GM06990 (cell line): ENCODE results near the gene B3GLCT.

Source experiments
- DNase-seq: peaks from one replicate; pipeline ENCODE4 v3.0.0-alpha.2; 2011; ENCODE audit not compliant: insufficient read length; ENCODE audit errors: extremely low read depth
- H3K27me3 ChIP-seq: replicated peaks from 2 replicates; pipeline ENCODE4 v1.6.0; 2011; ENCODE audit warnings: low read length; ENCODE audit not compliant: control insufficient read depth, insufficient read depth
- H3K36me3 ChIP-seq: 2 replicates; pipeline ENCODE4 v1.5.1; 2011; ENCODE audit warnings: low read length; ENCODE audit not compliant: control insufficient read depth, insufficient read depth
- H3K4me3 ChIP-seq: replicated peaks from 2 replicates; pipeline ENCODE4 v1.5.1; 2011; ENCODE audit warnings: low read depth, mild to moderate bottlenecking, control low read depth, low read length
- TF ChIP-seq, protein P1 (sequence below): IDR thresholded peaks from 2 replicates; pipeline ENCODE4 v1.5.1; 2011; ENCODE audit warnings: low read length, control low read depth, mild to moderate bottlenecking, inconsistent platforms; ENCODE audit not compliant: insufficient read depth, poor library complexity, severe bottlenecking

B3GLCT gene

DNA sequence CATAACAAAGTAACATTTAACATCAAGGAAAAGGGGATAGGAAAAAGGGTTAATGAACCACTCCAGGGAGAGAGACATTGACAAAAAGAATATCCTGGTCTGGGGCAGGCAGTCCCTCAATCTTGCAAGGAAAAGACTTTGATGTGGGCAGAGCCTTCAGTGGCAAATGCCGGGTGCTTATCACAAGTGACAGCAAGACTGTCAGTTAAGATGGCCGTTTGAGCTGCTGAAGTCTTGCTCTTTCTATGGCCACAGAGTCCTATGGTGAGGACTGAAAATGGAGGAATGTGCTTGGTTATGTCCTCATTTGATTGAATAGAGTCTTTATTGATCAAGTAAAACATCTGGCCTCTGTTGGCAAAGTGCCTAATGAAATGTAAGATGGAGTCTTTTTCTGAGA lies 112.1 kb downstream of the B3GLCT start:
- TF ChIP-seq, protein P1, sequence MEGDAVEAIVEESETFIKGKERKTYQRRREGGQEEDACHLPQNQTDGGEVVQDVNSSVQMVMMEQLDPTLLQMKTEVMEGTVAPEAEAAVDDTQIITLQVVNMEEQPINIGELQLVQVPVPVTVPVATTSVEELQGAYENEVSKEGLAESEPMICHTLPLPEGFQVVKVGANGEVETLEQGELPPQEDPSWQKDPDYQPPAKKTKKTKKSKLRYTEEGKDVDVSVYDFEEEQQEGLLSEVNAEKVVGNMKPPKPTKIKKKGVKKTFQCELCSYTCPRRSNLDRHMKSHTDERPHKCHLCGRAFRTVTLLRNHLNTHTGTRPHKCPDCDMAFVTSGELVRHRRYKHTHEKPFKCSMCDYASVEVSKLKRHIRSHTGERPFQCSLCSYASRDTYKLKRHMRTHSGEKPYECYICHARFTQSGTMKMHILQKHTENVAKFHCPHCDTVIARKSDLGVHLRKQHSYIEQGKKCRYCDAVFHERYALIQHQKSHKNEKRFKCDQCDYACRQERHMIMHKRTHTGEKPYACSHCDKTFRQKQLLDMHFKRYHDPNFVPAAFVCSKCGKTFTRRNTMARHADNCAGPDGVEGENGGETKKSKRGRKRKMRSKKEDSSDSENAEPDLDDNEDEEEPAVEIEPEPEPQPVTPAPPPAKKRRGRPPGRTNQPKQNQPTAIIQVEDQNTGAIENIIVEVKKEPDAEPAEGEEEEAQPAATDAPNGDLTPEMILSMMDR: no peak
- DNase-seq: no peak
- no peak overlapping the region for H3K4me3 ChIP-seq
- no peaks in the 10 kb centered on the region for H3K36me3 ChIP-seq
- no peaks in the 10 kb centered on the region for H3K27me3 ChIP-seq

DNA sequence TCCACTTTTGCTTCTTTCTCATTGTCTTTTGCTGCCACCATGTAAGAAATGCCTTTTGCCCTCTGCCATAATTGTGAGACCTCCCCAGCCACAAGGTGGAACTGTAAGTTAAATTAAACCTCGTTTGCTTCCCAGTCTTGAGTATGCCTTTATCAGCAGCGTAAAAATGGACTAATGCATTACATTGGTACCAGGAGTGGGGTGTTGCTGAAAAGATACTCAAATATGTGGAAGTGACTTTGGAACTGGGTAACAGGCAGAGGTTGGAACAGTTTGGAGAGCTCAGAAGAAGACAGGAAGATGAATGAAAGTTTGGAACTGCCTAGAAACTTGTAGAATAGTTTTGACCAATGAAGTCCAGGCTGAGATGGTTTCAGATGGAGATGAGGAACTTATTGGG lies 115.2 kb downstream of the B3GLCT start:
- TF ChIP-seq, protein P1: no peak
- no peak for DNase-seq
- Histone ChIP-seq H3K4me3 (no peak overlapping the region), H3K27me3 (no peaks in the 10 kb centered on the region), H3K36me3 (no peaks in the 10 kb centered on the region)

DNA sequence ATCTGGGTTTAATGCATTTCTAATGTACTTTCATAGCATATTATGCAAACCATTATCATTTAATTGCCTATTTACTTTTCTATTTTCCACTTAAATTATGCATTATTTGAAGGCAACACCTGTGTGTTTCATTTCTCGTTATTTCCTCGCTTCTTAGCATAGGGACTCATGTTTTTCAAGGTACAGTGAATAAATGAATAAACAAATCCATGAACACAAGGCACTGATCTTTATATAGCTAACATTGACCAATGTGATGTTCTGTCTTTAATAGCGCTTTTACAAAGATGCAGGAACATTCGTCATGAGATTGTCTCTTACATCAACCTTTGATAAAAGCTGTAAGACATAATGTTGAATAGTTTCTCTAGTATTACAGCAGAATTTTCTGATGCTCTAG lies 121.2 kb downstream of the B3GLCT start:
- no peak overlapping the region for H3K4me3 ChIP-seq

GRCh38 chr13:31321457-31321856 lies 121.7 kb downstream of the B3GLCT start:
- Histone ChIP-seq H3K36me3 (no peaks in the 10 kb centered on the region), H3K4me3 (no peak overlapping the region), H3K27me3 (no peaks in the 10 kb centered on the region)
- no peak for DNase-seq
- TF ChIP-seq, protein P1: no peak

More for the DNA sequence above, 121.2 kb downstream of the B3GLCT start:
- Histone ChIP-seq H3K36me3 (no peaks in the 10 kb centered on the region), H3K27me3 (no peaks in the 10 kb centered on the region)
- TF ChIP-seq, protein P1: no peak
- DNase-seq: no peak

DNA sequence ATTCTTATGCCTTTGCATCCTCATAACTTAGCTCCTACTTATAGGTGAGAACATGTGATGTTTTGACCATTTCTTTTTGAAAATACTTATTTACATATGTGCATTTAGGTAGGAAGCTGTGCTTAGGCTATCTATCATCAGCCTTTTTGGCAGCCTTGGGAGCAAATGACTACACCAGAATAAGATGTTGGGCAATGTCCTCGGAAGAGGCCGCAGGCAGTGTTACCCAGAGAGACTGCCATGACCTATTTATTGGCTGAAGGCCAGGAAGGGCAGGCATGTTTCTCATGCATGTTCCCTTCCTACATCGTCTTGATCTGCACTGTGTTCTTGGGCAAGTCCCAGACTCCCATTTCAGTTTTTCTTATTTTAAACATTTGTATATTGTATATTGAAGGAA lies 122.3 kb downstream of the B3GLCT start:
- TF ChIP-seq, protein P1: no peak
- no peak for DNase-seq
- Histone ChIP-seq H3K4me3 (no peak overlapping the region), H3K36me3 (no peaks in the 10 kb centered on the region), H3K27me3 (no peaks in the 10 kb centered on the region)

GRCh38 chr13:31322702-31323405 lies 123.1 kb downstream of the B3GLCT start:
- Histone ChIP-seq H3K36me3 (no peaks in the 10 kb centered on the region), H3K27me3 (no peaks in the 10 kb centered on the region), H3K4me3 (no peak overlapping the region)
- no peak for DNase-seq
- TF ChIP-seq, protein P1: no peak
